Measurements from ENCODE around the gene GPA33.

The GPA33 gene

GRCh38 chr1:167107456-167107855 lies 17.3 kb upstream of the GPA33 start:
- ATAC-seq (ENCODE audit: low read depth) (no peak), DNase-seq (ENCODE audit: low spot score in 2 of 2) (no peak)
- Mint-ChIP-seq H3K27me3 (peaks cover 10% of the 10 kb centered on the region), H3K4me3 (no peak overlapping the region), H3K36me3 (no peaks in the 10 kb centered on the region), H3K9me3 (peaks cover 9% of the 10 kb centered on the region), H3K4me1 (peaks cover 30% of the 10 kb centered on the region), H3K27ac (no peak overlapping the region)

- Mint-ChIP-seq H3K9me3 (peaks cover 7% of the 10 kb centered on the region), H3K4me1 (peaks cover 30% of the 10 kb centered on the region), H3K27me3 (peaks cover 9% of the 10 kb centered on the region), H3K36me3 (no peaks in the 10 kb centered on the region), H3K4me3 (no peak overlapping the region), H3K27ac (no peak overlapping the region)
- DNase-seq (ENCODE audit: low spot score in 2 of 2) (no peak), ATAC-seq (ENCODE audit: low read depth) (no peak)
Measured at GRCh38 chr1:167106119-167106461, 15.9 kb upstream of the GPA33 start.

GRCh38 chr1:167105271-167106118 lies 15.3 kb upstream of the GPA33 start:
- peak; percentile 45 for ATAC-seq (ENCODE audit: low read depth)
- peaks cover 5% of the 10 kb centered on the region for H3K9me3 Mint-ChIP-seq
- peaks cover 9% of the 10 kb centered on the region for H3K27me3 Mint-ChIP-seq
- no peaks in the 10 kb centered on the region for H3K36me3 Mint-ChIP-seq
- peak overlapping the region; percentile 69 for H3K4me3 Mint-ChIP-seq
- no peak for DNase-seq (ENCODE audit: low spot score in 2 of 2)
- peaks cover 27% of the 10 kb centered on the region for H3K4me1 Mint-ChIP-seq
- H3K27ac Mint-ChIP-seq: no peak overlapping the region

GRCh38 chr1:167104256-167104633 lies 14.1 kb upstream of the GPA33 start:
- DNase-seq (ENCODE audit: low spot score in 2 of 2): no peak

GRCh38 chr1:167102906-167103573 lies 12.9 kb upstream of the GPA33 start:
- Mint-ChIP-seq H3K27me3 (peaks cover 19% of the 10 kb centered on the region), H3K9me3 (peaks cover 1% of the 10 kb centered on the region), H3K4me1 (peaks cover 15% of the 10 kb centered on the region), H3K27ac (no peak overlapping the region), H3K36me3 (no peaks in the 10 kb centered on the region), H3K4me3 (no peak overlapping the region)
- ATAC-seq (ENCODE audit: low read depth): no peak
- DNase-seq (ENCODE audit: low spot score in 2 of 2): no peak

More at GRCh38 chr1:167104256-167104633, 14.1 kb upstream of the GPA33 start:
- H3K4me1 Mint-ChIP-seq: peaks cover 19% of the 10 kb centered on the region
- no peak overlapping the region for H3K27ac Mint-ChIP-seq
- H3K9me3 Mint-ChIP-seq: peaks cover 1% of the 10 kb centered on the region
- no peaks in the 10 kb centered on the region for H3K36me3 Mint-ChIP-seq
- peak overlapping the region; percentile 47 for H3K4me3 Mint-ChIP-seq
- H3K27me3 Mint-ChIP-seq: peaks cover 16% of the 10 kb centered on the region
- no peak for ATAC-seq (ENCODE audit: low read depth)

GRCh38 chr1:167101754-167102153 lies 11.6 kb upstream of the GPA33 start:
- peaks cover 15% of the 10 kb centered on the region for H3K4me1 Mint-ChIP-seq
- ATAC-seq (ENCODE audit: low read depth): no peak
- no peak overlapping the region for H3K4me3 Mint-ChIP-seq
- H3K36me3 Mint-ChIP-seq: peaks cover 2% of the 10 kb centered on the region
- no peak for DNase-seq (ENCODE audit: low spot score in 2 of 2)
- H3K9me3 Mint-ChIP-seq: peaks cover 1% of the 10 kb centered on the region
- H3K27me3 Mint-ChIP-seq: peaks cover 23% of the 10 kb centered on the region
- H3K27ac Mint-ChIP-seq: no peak overlapping the region

GRCh38 chr1:167100730-167101129 lies 10.6 kb upstream of the GPA33 start:
- peaks cover 25% of the 10 kb centered on the region for H3K27me3 Mint-ChIP-seq
- peaks cover 2% of the 10 kb centered on the region for H3K36me3 Mint-ChIP-seq
- ATAC-seq (ENCODE audit: low read depth): no peak
- no peak for DNase-seq (ENCODE audit: low spot score in 2 of 2)
- peaks cover 15% of the 10 kb centered on the region for H3K4me1 Mint-ChIP-seq
- no peak overlapping the region for H3K27ac Mint-ChIP-seq
- peaks cover 1% of the 10 kb centered on the region for H3K9me3 Mint-ChIP-seq
- no peak overlapping the region for H3K4me3 Mint-ChIP-seq

- H3K27me3 Mint-ChIP-seq: peaks cover 24% of the 10 kb centered on the region
- no peak for DNase-seq (ENCODE audit: low spot score in 2 of 2)
- H3K9me3 Mint-ChIP-seq: peaks cover 1% of the 10 kb centered on the region
- no peak overlapping the region for H3K27ac Mint-ChIP-seq
- peaks cover 2% of the 10 kb centered on the region for H3K36me3 Mint-ChIP-seq
- no peak overlapping the region for H3K4me3 Mint-ChIP-seq
- no peak for ATAC-seq (ENCODE audit: low read depth)
- peaks cover 6% of the 10 kb centered on the region for H3K4me1 Mint-ChIP-seq
Measured at GRCh38 chr1:167099851-167100250, 9.7 kb upstream of the GPA33 start.

GRCh38 chr1:167095368-167095767 lies 5.2 kb upstream of the GPA33 start:
- no peak for ATAC-seq (ENCODE audit: low read depth)
- H3K9me3 Mint-ChIP-seq: peaks cover 1% of the 10 kb centered on the region

GRCh38 chr1:167094690-167095089 lies 4.5 kb upstream of the GPA33 start:
- DNase-seq (ENCODE audit: low spot score in 2 of 2): no peak
- H3K9me3 Mint-ChIP-seq: peaks cover 1% of the 10 kb centered on the region
- H3K4me1 Mint-ChIP-seq: peaks cover 8% of the 10 kb centered on the region
- peaks cover 2% of the 10 kb centered on the region for H3K36me3 Mint-ChIP-seq
- peaks cover 18% of the 10 kb centered on the region for H3K27me3 Mint-ChIP-seq
- H3K27ac Mint-ChIP-seq: no peak overlapping the region
- ATAC-seq (ENCODE audit: low read depth): no peak
- no peak overlapping the region for H3K4me3 Mint-ChIP-seq

More at GRCh38 chr1:167095368-167095767, 5.2 kb upstream of the GPA33 start:
- Mint-ChIP-seq H3K36me3 (peaks cover 2% of the 10 kb centered on the region), H3K4me1 (peaks cover 4% of the 10 kb centered on the region), H3K27me3 (peaks cover 21% of the 10 kb centered on the region), H3K27ac (no peak overlapping the region), H3K4me3 (no peak overlapping the region)
- no peak for DNase-seq (ENCODE audit: low spot score in 2 of 2)

GRCh38 chr1:167093846-167094516 lies 3.8 kb upstream of the GPA33 start, which contains the start of gene STYXL2:
TSS of gene STYXL2 (plus strand) at chr1:167094075. CDS start at chr1:167094850, 775 bp downstream.
- H3K27me3 Mint-ChIP-seq: peaks cover 14% of the 10 kb centered on the region

GRCh38 chr1:167092653-167093052 lies 2.5 kb upstream of the GPA33 start:
- no peak for ATAC-seq (ENCODE audit: low read depth)
- H3K9me3 Mint-ChIP-seq: peaks cover 1% of the 10 kb centered on the region
- no peak overlapping the region for H3K27ac Mint-ChIP-seq
- peaks cover 2% of the 10 kb centered on the region for H3K36me3 Mint-ChIP-seq
- DNase-seq (ENCODE audit: low spot score in 2 of 2): no peak
- peaks cover 12% of the 10 kb centered on the region for H3K27me3 Mint-ChIP-seq
- no peak overlapping the region for H3K4me3 Mint-ChIP-seq
- H3K4me1 Mint-ChIP-seq: peaks cover 10% of the 10 kb centered on the region

More at GRCh38 chr1:167093846-167094516, 3.8 kb upstream of the GPA33 start, which contains the start of gene STYXL2:
- no peak within 1 kb of the TSS for H3K27ac Mint-ChIP-seq
- peaks cover 1% of the 10 kb centered on the region for H3K9me3 Mint-ChIP-seq
- H3K36me3 Mint-ChIP-seq: peaks cover 2% of the 10 kb centered on the region
- no peak within 1 kb of the TSS for H3K4me3 Mint-ChIP-seq
- DNase-seq (ENCODE audit: low spot score in 2 of 2) (no peak), ATAC-seq (ENCODE audit: low read depth) (no peak)
- H3K4me1 Mint-ChIP-seq: peaks cover 10% of the 10 kb centered on the region

GRCh38 chr1:167089939-167090313 lies 251 bp downstream of the GPA33 start:
- Mint-ChIP-seq H3K9me3 (peaks cover 1% of the 10 kb centered on the region), H3K4me1 (peaks cover 10% of the 10 kb centered on the region), H3K27ac (peak overlapping the region; percentile 88), H3K27me3 (peaks cover 4% of the 10 kb centered on the region), H3K4me3 (peak overlapping the region; percentile 60), H3K36me3 (no peaks in the 10 kb centered on the region)
- DNase-seq (ENCODE audit: low spot score in 2 of 2): no peak
- ATAC-seq (ENCODE audit: low read depth): no peak

Data from memory B cell (primary cell).